ENCODE measurements around the gene CAMK2G. TPM values are rescaled to one million over a fixed set of nuclear protein-coding genes. Genes with fewer than 3 reads are reported as not detected.
A peak's percentile ranks its signal among the peaks of the same experiment; 100 is the strongest.

CAMK2G gene
- total RNA-seq, 1 donor from 2014 or later, result 18.9 TPM

DNA sequence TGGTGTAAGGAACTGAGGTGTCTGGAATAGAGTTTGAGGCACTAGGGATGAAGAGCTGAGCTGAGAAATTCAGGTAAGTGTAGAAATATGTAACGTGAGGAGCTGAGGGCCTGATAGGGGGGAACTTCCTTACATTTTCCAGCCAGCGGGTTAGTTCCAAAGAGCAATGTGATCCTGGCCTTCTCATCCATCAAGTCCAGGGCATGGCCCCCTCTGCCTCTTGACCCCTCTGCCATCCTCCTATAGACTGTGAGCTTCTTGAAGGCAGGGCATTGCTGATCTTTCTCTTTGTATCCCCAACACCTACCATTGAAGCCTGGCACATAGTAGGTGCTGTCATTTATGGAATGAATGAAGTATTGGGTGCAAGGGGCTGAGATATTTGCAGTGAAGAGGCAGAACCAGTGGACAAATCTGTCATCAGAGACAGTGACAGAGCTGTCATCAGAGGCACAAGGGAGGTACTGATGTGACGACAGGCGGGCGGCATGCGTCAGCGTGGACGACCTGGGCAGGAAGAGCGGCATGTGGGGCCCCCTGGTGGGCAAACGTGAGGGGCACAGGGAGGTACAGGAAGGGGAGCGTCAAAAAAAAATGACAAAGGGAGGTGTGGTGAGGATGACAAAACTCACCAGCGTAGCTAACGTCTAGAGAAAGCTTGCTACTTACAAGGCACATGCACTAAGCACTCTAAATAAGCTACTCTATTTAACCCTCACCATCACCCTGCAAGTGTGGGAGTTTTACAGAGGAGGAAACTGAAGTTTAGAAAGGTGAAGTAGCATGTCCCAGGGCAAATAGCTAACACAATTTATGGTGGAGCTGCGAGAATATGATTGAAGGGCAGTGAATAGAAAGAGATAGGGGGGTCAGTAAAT lies 5.2 kb upstream of the CAMK2G start:
- peak; percentile 92 for ATAC-seq

DNA sequence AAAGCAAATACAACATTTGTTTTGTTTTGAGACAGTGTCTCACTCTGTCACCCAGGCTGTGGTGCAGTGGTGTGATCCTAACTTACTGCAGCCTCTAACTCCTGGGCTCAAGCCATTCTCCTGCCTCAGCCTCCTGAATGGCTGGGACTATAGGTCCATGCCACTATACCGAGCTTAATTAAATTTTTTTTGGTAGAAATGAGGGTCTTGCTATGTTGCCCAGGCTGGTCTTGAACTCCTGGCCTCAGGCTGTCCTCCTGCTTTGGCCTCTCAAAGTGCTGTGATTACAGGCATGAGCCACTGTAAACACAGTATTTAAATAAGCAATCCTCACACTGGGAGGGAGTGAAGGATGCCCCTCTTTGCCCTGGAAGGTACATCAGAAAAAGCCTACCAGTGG lies 4.0 kb upstream of the CAMK2G start:
- ATAC-seq, result no peak

- ATAC-seq, result no peak
Measured at GRCh38 chr10:73877533-73878160, 3.3 kb upstream of the CAMK2G start.

DNA sequence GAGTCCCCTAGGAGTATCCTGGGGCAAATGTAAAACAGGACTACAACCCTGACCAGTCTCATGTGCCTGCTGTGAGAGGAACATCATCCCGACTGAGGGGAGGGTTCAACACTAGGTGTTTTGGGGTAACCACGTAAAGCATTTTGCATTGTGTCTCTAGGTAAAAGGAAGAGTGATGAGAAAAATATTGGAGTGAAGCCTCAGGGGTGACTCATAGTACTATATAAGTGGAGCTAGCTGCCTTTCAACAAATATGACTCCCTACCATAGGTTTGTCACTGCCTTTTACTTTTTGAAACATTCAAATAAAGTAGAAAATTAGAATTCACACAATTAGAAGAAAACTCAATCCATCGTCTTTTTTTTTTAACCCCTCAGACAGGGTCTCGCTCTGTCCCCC lies 2.6 kb upstream of the CAMK2G start:
- ATAC-seq, result no peak

DNA sequence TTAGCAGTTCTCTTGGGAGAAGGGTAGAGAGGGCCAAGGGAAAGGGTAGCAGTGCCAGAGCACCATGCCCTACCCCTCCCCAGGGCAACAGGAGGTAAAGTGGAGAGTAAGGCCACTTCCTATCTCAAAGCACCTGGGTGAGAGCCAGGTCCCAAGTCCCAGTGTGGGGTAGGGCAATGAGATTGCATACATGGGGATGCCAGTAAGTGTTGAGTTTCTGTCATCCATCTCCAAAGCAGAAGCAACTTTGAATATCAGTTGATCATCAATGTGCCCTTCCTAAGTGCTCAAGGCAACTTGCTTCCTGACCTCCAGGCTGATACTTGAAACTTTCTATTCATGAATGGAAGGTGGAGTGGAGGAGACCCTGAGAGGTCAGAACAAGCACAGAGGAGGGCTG lies 2.2 kb upstream of the CAMK2G start:
- ATAC-seq, result no peak

- peak; percentile 4 for ATAC-seq
Measured at GRCh38 chr10:73876157-73876556, 1.8 kb upstream of the CAMK2G start.

- no peak for ATAC-seq
Measured at GRCh38 chr10:73875139-73875475, 752 bp upstream of the CAMK2G start.

DNA sequence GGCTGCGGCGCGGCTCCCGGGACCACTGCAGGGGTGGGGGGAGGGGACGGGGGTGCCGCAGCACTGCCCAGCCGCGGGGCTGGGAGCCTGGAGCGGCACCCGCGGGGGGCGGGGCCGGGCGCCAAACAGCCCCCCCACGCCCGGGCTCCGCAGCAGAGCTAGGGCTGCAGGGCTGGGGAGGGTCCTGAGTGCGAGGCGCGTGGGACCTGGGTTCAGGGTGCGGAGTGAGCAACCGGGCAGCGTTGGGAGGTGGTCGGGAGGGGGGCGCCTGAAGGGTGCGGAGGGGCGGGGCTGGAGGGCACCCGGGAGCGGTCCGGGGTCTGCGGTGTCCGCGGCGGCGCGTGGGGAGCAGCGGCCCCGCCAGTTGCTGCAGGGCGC lies 528 bp downstream of the CAMK2G start:
- no peak for ATAC-seq

DNA sequence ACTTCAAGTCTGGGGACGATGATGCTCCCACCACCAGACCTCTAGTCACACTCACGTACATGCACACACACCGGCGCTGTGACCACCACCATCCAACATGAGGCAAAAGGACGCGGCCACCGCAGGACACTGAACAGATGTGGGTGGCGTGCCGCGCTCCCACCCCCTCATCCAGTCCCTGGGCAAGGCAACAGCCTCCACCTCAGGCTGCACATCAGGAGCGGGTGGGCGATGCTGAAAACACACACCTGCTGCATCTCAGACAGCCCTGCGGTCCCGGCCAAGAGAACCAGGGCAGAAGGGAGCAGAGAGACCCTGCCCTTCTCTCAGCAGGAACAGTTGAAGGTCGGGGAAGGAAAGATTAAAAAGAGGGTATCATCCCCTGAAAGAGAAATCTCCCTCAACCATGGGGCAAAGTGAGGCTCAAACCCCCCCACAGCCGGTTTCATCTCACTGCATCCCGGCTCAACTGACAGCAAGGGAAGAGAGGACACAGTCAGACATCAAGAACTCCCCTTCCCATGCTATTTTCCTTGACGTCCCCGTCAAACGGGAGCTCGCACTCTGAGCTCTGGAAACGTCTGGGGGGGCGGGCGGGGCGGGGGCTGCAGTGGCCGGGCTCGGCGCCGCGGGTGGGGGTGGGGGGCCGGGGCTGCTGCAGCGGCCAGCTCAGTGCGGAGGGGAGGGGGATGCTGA lies 1.1 kb downstream of the CAMK2G start:
- no peak for ATAC-seq

GRCh38 chr10:73872190-73872710 lies 2.1 kb downstream of the CAMK2G start:
- no peak for ATAC-seq

GRCh38 chr10:73871295-73872189 lies 2.8 kb downstream of the CAMK2G start:
- ATAC-seq, result peak; percentile 60

- no peak for ATAC-seq
Measured at GRCh38 chr10:73868655-73869195, 5.6 kb downstream of the CAMK2G start.

GRCh38 chr10:73867871-73868631 lies 6.3 kb downstream of the CAMK2G start:
- no peak for ATAC-seq

DNA sequence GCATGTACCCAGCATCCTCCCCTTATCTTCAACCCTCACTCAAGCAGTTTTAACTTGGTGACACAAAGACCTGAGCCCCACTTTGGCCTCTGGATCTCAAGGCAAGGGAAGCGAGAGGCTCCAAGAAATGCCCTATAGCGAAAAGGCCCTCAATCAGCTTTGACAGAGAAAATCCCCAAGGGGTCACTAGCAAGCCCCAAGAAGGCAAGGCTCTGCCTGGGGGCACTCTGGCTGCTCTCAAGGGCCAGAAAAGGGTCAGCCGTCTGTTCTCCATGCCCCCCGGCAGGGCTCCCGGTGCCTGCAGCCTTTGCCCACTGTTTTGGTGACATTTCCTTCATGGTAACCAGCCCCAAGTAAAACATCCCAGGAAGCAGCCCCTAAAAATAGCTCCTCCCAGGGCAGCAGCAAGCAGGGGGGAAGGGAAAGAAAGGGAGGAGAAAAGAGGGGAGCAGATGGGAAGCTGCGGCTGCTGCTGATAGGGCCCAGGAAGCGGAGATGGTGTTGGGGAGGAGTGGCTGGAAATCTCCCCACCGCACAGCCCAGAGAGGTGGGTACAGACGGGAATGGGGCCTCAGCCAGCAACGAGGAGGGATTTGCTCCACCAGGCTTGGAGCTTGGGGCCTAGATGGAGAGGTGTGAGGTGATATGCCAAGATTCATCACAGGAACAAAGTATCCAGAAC lies 7.1 kb downstream of the CAMK2G start:
- no peak for ATAC-seq

- no peak for ATAC-seq
Measured at GRCh38 chr10:73866621-73867020, 7.7 kb downstream of the CAMK2G start.

- peak; percentile 51 for ATAC-seq
Measured at GRCh38 chr10:73865459-73866442, 8.6 kb downstream of the CAMK2G start.

- peak; percentile 4 for ATAC-seq
Measured at GRCh38 chr10:73865107-73865458, 9.3 kb downstream of the CAMK2G start.

- no peak for ATAC-seq
Measured at GRCh38 chr10:73864229-73864628, 10.1 kb downstream of the CAMK2G start.

- ATAC-seq, result no peak
Measured at GRCh38 chr10:73863039-73863817, 11.1 kb downstream of the CAMK2G start.
